Psoas muscle (tissue), 8 donors: ENCODE results near the gene NEURL1B. TPM values are rescaled to one million over a fixed set of nuclear protein-coding genes. Genes with fewer than 3 reads are reported as not detected.

Source experiments
- ATAC-seq, 4 donors: fragments of 200-7000 bp; cut with Tn5 transposase; one replicate each; pipeline ENCODE4 v1.9.1; 2020; ENCODE audit warnings: moderate library complexity in 3 of 4, mild to moderate bottlenecking in 2 of 4
- DNase-seq, 2 donors: peaks; one replicate each; pipeline ENCODE4 v3.0.0-alpha.2; 2020
- H3K27ac ChIP-seq: fragments of 200-600 bp; one replicate; pipeline ENCODE4 v1.8.0; 2022
- H3K27me3 ChIP-seq, 3 donors: fragments of 200-600 bp in 1 of 3; one replicate each; pipeline versions ENCODE4 v1.6.1 to v1.8.0; 2013 to 2022; ENCODE audit warnings: low read length in 2 of 3, mild to moderate bottlenecking in 2 of 3, moderate library complexity in 1 of 3; ENCODE audit not compliant: insufficient read depth in 3 of 3
- H3K36me3 ChIP-seq, 2 donors: fragments of 200-600 bp in 1 of 2; one replicate each; pipeline versions ENCODE4 v1.6.1 to v1.8.0; 2013 to 2022; ENCODE audit warnings: low read depth in 1 of 2, mild to moderate bottlenecking in 1 of 2, moderate library complexity in 1 of 2; ENCODE audit not compliant: insufficient read depth in 1 of 2
- H3K4me1 ChIP-seq: fragments of 200-600 bp; one replicate; pipeline ENCODE4 v1.8.0; 2022
- H3K4me3 ChIP-seq: fragments of 200-600 bp; one replicate; pipeline ENCODE4 v1.8.0; 2022; ENCODE audit warnings: mild to moderate bottlenecking
- H3K9me3 ChIP-seq: fragments of 200-600 bp; one replicate; pipeline ENCODE4 v1.8.0; 2022
- CTCF ChIP-seq: fragments of 200-600 bp; IDR thresholded peaks from one replicate; pipeline ENCODE4 v1.8.0; 2022; ENCODE audit warnings: antibody characterized with exemption
- WGBS, 3 donors: extraction: QIAGEN DNeasy Blood & Tissue Kit; methylation state at CpG; one replicate each; pipeline versions ENCODE4 v1.1.6 to v1.1.7; 2013; 5-methylcytosine and 5-hydroxymethylcytosine counted together
- intact Hi-C, 2 donors: fragments of 100-400 bp; cut with DNase I; formaldehyde crosslinking; loops; one replicate each; pipeline versions ENCODE4 v1.11.0 to v1.14.2; 2022
- polyA plus RNA-seq, 3 donors: library from polyadenylated mRNA; stranded (reverse); fragments of 200-250 nt; gene quantifications; one replicate each; pipeline ENCODE4 v1.2.3, GENCODE V29; 2013
- total RNA-seq, 4 donors: library from RNA; stranded (reverse); fragmentation: NEBNext Ultra II Directional in 2 of 4; extraction: Animal tissue kit (Norgen Biotek cat#: 25700) in 2 of 4; gene quantifications; one replicate each; pipeline versions ENCODE4 v1.2.1 to v1.2.4, GENCODE V29; 2021 to 2023
- donor health status: healthy with polysubstance abuse.
- donor health status: DM: no; HTN: no; CAD: no; lungs with moderate emphysema.
- donor health status: Bipolar disorder and iron deficiency.
- donor health status: healthy.
- donor health status: DM: yes; HTN: yes; CAD: no.
- donor health status: DM: no; HTN: no; CAD: no.
- donor health status: DM: no; HTN: no; CAD: no.
- donor health status: DM: yes; HTN: yes; CAD: no.

The NEURL1B gene
- total and polyA plus RNA-seq, 7 donors = 8.0 to 20.4 (median 13.7) TPM

- Histone ChIP-seq H3K36me3 (peaks cover 0 to 21% of the 10 kb centered on the region in 2 donors), H3K9me3 (no peaks in the 10 kb centered on the region), H3K4me1 (peaks cover 12% of the 10 kb centered on the region), H3K27ac (no peak overlapping the region), H3K4me3 (no peak overlapping the region), H3K27me3 (peaks cover 0 to 5% (median 0%) of the 10 kb centered on the region in 3 donors)
- TF ChIP-seq CTCF = no peak
- WGBS, 3 donors = 76 to 80% (median 80%) methylated on average over 7 of the region's 7 CpGs
- DNase-seq (no peak), ATAC-seq (no peak)
- intact Hi-C loops = no loop called here
These were observed 48.1 kb downstream of the NEURL1B start for GRCh38 chr5:172689218-172689572.

- Histone ChIP-seq H3K27me3 (peaks cover 0 to 2% (median 0%) of the 10 kb centered on the region in 3 donors), H3K9me3 (no peaks in the 10 kb centered on the region), H3K36me3 (peaks cover 0 to 21% of the 10 kb centered on the region in 2 donors), H3K4me1 (peaks cover 12% of the 10 kb centered on the region), H3K4me3 (no peak overlapping the region), H3K27ac (no peak overlapping the region)
- 60 to 74% (median 67%) methylated on average over 10 of the region's 10 CpGs for WGBS, 3 donors
- no peak for TF ChIP-seq CTCF
- intact Hi-C loops = no loop called here
- DNase-seq (no peak), ATAC-seq (no peak)
These were observed 48.7 kb downstream of the NEURL1B start for GRCh38 chr5:172689801-172690200.

GRCh38 chr5:172690258-172691075, 49.4 kb downstream of the NEURL1B start:
- H3K4me3 ChIP-seq = no peak overlapping the region
- intact Hi-C loops = no loop called here
- no peak for TF ChIP-seq CTCF
- H3K36me3 ChIP-seq = peaks cover 0 to 21% of the 10 kb centered on the region in 2 donors
- H3K4me1 ChIP-seq = peaks cover 12% of the 10 kb centered on the region
- ATAC-seq (no peak), DNase-seq (no peak)
- no peak overlapping the region for H3K27ac ChIP-seq
- H3K9me3 ChIP-seq = no peaks in the 10 kb centered on the region
- WGBS, 3 donors = 48 to 69% (median 50%) methylated on average over 24 of the region's 24 CpGs
- no peaks in the 10 kb centered on the region for H3K27me3 ChIP-seq

GRCh38 chr5:172691886-172692285, 50.8 kb downstream of the NEURL1B start:
- Histone ChIP-seq H3K27ac (no peak overlapping the region), H3K36me3 (peaks cover 0 to 21% of the 10 kb centered on the region in 2 donors), H3K9me3 (no peaks in the 10 kb centered on the region), H3K27me3 (no peaks in the 10 kb centered on the region), H3K4me1 (peaks cover 18% of the 10 kb centered on the region), H3K4me3 (no peak overlapping the region)
- DNase-seq (no peak), ATAC-seq (no peak)
- intact Hi-C loops = no loop called here
- 78 to 81% (median 80%) methylated on average over 7 of the region's 7 CpGs for WGBS, 3 donors
- no peak for TF ChIP-seq CTCF
